Activated naive CD4-positive, alpha-beta T cell treated with anti-CD3 and anti-CD28 coated beads for 36 hours (primary cell): ENCODE data around the gene RUNX2. TPM values are rescaled to one million over a fixed set of nuclear protein-coding genes. Genes with fewer than 3 reads are reported as not detected.
A peak's percentile ranks its signal among the peaks of the same experiment; 100 is the strongest.
"Not testable (repeated sequence)": the region's sequence is repeated elsewhere in the genome, so short reads cannot be mapped to it uniquely, and the experiment has no call there.

Experiments
- CTCF ChIA-PET: fragments of 350-600 bp; sonication (Branson Sonifier 250); formaldehyde crosslinking; loops from one replicate; lab custom pipeline; 2021; ENCODE audit warnings: antibody characterized with exemption; lab: Charles Lee
- DNase-seq: peaks from one replicate; pipeline ENCODE4 v3.0.0-alpha.2; 2020
- H3K27ac Mint-ChIP-seq: one replicate; pipeline ENCODE4 v1.8.0; 2021; ENCODE audit warnings: mild to moderate bottlenecking, mixed read lengths
- H3K27me3 Mint-ChIP-seq: one replicate; pipeline ENCODE4 v1.8.0; 2021; ENCODE audit warnings: low read depth, mixed read lengths
- H3K36me3 Mint-ChIP-seq: one replicate; pipeline ENCODE4 v1.8.0; 2021; ENCODE audit warnings: low read depth, mixed read lengths
- H3K4me1 Mint-ChIP-seq: one replicate; pipeline ENCODE4 v1.8.0; 2021; ENCODE audit warnings: low read depth, mixed read lengths
- H3K4me3 Mint-ChIP-seq: one replicate; pipeline ENCODE4 v1.8.0; 2021; ENCODE audit warnings: mild to moderate bottlenecking, moderate library complexity, mixed read lengths
- H3K9me3 Mint-ChIP-seq: one replicate; pipeline ENCODE4 v1.8.0; 2021; ENCODE audit warnings: mixed read lengths
- intact Hi-C: fragments of 100-400 bp; cut with micrococcal nuclease; formaldehyde crosslinking; loops from one replicate; pipeline ENCODE4 v1.15.1; 2023
- total RNA-seq, 2 experiments: library from RNA; stranded (reverse); gene quantifications; one replicate each; pipeline ENCODE4 v1.2.3, GENCODE V29; 2021

RUNX2 gene
- total RNA-seq, 2 experiments from 2014 or later = 3.1 to 3.6 TPM

GRCh38 chr6:45667300-45667699 lies 339.2 kb downstream of the RUNX2 start:
- CTCF ChIA-PET = interaction anchor here (1.8 kb wide), 1 partner anchor 9 kb away, joined by 5 read pairs; no protein-coding TSS in a partner anchor
- Mint-ChIP-seq H3K9me3 (no peaks in the 10 kb centered on the region), H3K36me3 (no peaks in the 10 kb centered on the region), H3K4me3 (no peak overlapping the region), H3K27ac (no peak overlapping the region), H3K27me3 (peaks cover 17% of the 10 kb centered on the region), H3K4me1 (peaks cover 16% of the 10 kb centered on the region)
- no peak for DNase-seq
- intact Hi-C loops = no loop called here

DNA sequence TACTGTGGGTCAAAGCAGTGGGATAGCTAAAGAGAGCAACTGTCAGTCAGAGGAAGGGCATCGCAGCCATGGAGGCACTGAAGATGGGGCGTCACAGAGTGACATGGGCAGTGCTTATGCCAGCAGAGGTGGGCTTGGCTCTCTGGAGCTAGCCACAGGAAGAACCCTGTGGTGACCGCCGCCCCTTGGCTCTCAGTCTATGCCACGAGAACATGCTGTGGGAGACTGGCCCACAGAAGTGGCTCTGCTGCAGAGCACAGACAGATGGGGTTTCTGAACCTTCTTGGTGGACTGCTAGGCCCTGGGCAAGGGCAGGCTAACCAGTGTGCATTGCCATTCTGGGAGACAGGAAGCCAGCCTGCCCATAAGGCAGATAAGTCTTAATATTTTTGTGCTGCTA lies 339.6 kb downstream of the RUNX2 start:
- intact Hi-C loops = no loop called here
- CTCF ChIA-PET = no interaction called here
- Mint-ChIP-seq H3K9me3 (no peaks in the 10 kb centered on the region), H3K36me3 (no peaks in the 10 kb centered on the region), H3K4me1 (peaks cover 14% of the 10 kb centered on the region), H3K27ac (no peak overlapping the region), H3K4me3 (no peak overlapping the region), H3K27me3 (peaks cover 12% of the 10 kb centered on the region)
- no peak for DNase-seq

DNA sequence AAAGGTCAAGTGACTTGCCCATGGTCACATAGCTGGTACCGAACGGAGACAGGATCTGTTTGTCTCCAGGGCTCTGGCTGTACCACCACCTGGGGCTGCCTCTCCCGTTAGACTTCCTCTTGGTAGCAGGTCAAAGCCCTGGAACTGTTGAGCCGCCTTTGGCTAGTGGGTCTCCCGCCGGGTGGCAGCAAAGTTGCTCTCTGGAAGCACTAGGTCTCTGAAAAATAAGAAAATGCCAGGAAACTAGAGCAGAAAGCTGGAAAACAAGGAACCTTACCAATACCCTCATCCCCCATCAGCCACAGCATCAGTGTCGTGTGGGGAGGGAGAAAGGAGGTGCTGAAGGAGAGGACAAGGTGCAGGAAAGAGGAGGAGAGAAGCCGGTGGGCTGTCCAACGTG lies 340.6 kb downstream of the RUNX2 start:
- CTCF ChIA-PET = no interaction called here
- intact Hi-C loops = no loop called here

GRCh38 chr6:45673167-45673566 lies 345.0 kb downstream of the RUNX2 start:
- H3K4me1 Mint-ChIP-seq = peaks cover 24% of the 10 kb centered on the region
- H3K36me3 Mint-ChIP-seq, DNase-seq, CTCF ChIA-PET, H3K27me3 Mint-ChIP-seq, H3K4me3 Mint-ChIP-seq, H3K9me3 Mint-ChIP-seq, intact Hi-C loops, H3K27ac Mint-ChIP-seq: not testable (repeated sequence)

More for the DNA sequence above, 340.6 kb downstream of the RUNX2 start:
- no peak overlapping the region for H3K4me3 Mint-ChIP-seq
- H3K9me3 Mint-ChIP-seq = no peaks in the 10 kb centered on the region
- peaks cover 9% of the 10 kb centered on the region for H3K27me3 Mint-ChIP-seq
- H3K36me3 Mint-ChIP-seq = peaks cover 1% of the 10 kb centered on the region
- no peak for DNase-seq
- H3K4me1 Mint-ChIP-seq = peaks cover 14% of the 10 kb centered on the region
- no peak overlapping the region for H3K27ac Mint-ChIP-seq

GRCh38 chr6:45675166-45675565 lies 347.0 kb downstream of the RUNX2 start:
- intact Hi-C loops = loop anchor here (5.0 kb wide), 1 partner anchor 147 kb away; no protein-coding TSS in a partner anchor
- CTCF ChIA-PET = not testable (repeated sequence)
- peaks cover 27% of the 10 kb centered on the region for H3K4me1 Mint-ChIP-seq

DNA sequence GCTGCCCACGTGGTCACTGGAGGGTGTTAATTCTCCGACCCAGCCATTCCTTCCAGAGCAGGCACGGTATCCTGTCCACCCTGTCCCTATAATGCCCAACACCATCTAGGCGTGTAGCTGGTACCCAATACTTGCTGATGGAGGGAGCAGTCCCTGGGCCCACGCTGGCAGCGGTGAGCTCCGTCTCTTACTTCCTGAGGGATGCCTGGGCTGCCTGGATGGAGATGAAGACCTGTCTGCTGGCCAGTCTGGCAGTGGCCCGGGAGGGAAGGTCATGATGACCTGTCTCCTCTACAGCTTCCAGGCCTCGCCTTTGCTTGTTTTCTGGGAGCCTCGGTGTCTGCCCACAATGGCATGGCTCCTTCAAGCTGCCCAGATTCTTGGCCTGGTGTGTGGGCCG lies 347.5 kb downstream of the RUNX2 start:
- no peak overlapping the region for H3K4me3 Mint-ChIP-seq
- peaks cover 27% of the 10 kb centered on the region for H3K4me1 Mint-ChIP-seq
- H3K36me3 Mint-ChIP-seq = peaks cover 1% of the 10 kb centered on the region
- H3K27ac Mint-ChIP-seq = no peak overlapping the region
- CTCF ChIA-PET = interaction anchor here (1.1 kb wide), 1 partner anchor 9 kb away, joined by 5 read pairs; no protein-coding TSS in a partner anchor
- no peaks in the 10 kb centered on the region for H3K27me3 Mint-ChIP-seq
- intact Hi-C loops = loop anchor here (5.0 kb wide), 1 partner anchor 147 kb away; no protein-coding TSS in a partner anchor
- H3K9me3 Mint-ChIP-seq = peaks cover 10% of the 10 kb centered on the region
- DNase-seq = no peak

More at GRCh38 chr6:45675166-45675565, 347.0 kb downstream of the RUNX2 start:
- H3K36me3 Mint-ChIP-seq, H3K27me3 Mint-ChIP-seq, DNase-seq, H3K9me3 Mint-ChIP-seq, H3K27ac Mint-ChIP-seq, H3K4me3 Mint-ChIP-seq: not testable (repeated sequence)

- CTCF ChIA-PET = interaction anchor here (0.7 to 1.5 kb wide), 3 partner anchors 10 to 746 kb away, joined by 3 to 6 read pairs (median 5); no protein-coding TSS in a partner anchor
- Mint-ChIP-seq H3K4me1 (peaks cover 27% of the 10 kb centered on the region), H3K36me3 (peaks cover 1% of the 10 kb centered on the region), H3K27ac (no peak overlapping the region), H3K27me3 (no peaks in the 10 kb centered on the region), H3K9me3 (peaks cover 10% of the 10 kb centered on the region), H3K4me3 (no peak overlapping the region)
- peak; percentile 14 for DNase-seq
- intact Hi-C loops = loop anchor here (5.0 kb wide), 1 partner anchor 146 kb away; no protein-coding TSS in a partner anchor
Observed at GRCh38 chr6:45676380-45676779, 348.2 kb downstream of the RUNX2 start.

DNA sequence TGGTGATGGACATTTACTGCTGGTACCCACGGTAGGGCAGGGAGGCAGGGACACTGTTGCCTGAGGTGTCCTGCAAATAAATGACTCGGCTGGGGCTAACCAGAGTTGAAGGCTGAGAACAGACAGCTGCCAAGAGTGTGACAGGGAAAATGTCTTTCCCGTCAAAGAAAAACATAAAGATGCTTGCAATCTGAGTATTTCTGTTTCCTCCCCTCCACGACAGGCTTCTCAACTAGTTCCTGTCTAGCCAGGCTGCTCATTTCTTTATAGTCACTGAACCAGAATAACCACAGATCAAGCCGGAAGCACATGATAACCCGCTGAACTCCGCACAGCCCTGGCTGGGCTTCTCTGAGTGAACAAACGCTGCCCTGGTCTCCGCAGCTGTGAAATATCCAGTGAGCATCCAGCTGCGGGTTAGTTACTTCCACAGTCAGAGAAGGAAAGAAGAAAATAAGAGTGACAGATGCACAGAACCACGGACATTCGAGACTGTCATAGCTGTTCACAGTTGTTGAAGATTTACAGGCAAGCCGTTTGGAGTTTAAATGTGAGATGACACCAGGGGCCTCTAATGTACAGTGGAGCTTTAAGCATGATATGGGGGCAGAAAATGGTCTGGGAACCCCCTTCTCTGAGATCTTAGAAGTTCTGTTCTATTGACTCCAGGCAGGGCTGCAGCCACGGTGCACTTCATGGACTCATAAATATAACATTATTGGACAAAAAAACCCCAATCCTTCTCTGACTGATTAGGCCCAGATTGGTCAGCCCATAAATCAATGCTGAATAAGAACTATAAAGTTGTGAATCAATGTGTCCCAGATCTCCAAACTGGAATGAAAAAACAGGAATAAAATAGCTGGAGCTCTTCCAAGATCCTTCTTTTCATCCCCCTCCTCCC lies 349.5 kb downstream of the RUNX2 start:
- peak overlapping the region; percentile 68 for H3K27ac Mint-ChIP-seq
- peaks cover 33% of the 10 kb centered on the region for H3K4me1 Mint-ChIP-seq
- H3K36me3 Mint-ChIP-seq = peaks cover 3% of the 10 kb centered on the region
- DNase-seq = peak; percentile 74
- no peaks in the 10 kb centered on the region for H3K27me3 Mint-ChIP-seq
- peak overlapping the region; percentile 45 for H3K4me3 Mint-ChIP-seq
- intact Hi-C loops = loop anchor here (1.0 to 5.0 kb wide), 4 partner anchors 33 to 247 kb away; no protein-coding TSS in a partner anchor
- peaks cover 20% of the 10 kb centered on the region for H3K9me3 Mint-ChIP-seq
- CTCF ChIA-PET = interaction anchor here (0.9 to 1.5 kb wide), 3 partner anchors 12 to 257 kb away, joined by 3 to 6 read pairs (median 3); no protein-coding TSS in a partner anchor

GRCh38 chr6:45678285-45678607 lies 350.1 kb downstream of the RUNX2 start:
- Mint-ChIP-seq H3K27ac (no peak overlapping the region), H3K9me3 (peaks cover 20% of the 10 kb centered on the region), H3K27me3 (no peaks in the 10 kb centered on the region), H3K4me3 (no peak overlapping the region), H3K4me1 (peaks cover 33% of the 10 kb centered on the region), H3K36me3 (peaks cover 2% of the 10 kb centered on the region)
- no peak for DNase-seq
- CTCF ChIA-PET = interaction anchor here (0.9 to 1.2 kb wide), 2 partner anchors 13 to 258 kb away, joined by 3 read pairs; no protein-coding TSS in a partner anchor
- intact Hi-C loops = loop anchor here (5.0 kb wide), 1 partner anchor 144 kb away; no protein-coding TSS in a partner anchor

GRCh38 chr6:45679163-45679562 lies 351.0 kb downstream of the RUNX2 start:
- Mint-ChIP-seq H3K9me3 (peaks cover 21% of the 10 kb centered on the region), H3K4me1 (peaks cover 33% of the 10 kb centered on the region), H3K36me3 (peaks cover 2% of the 10 kb centered on the region), H3K27ac (no peak overlapping the region), H3K27me3 (no peaks in the 10 kb centered on the region), H3K4me3 (no peak overlapping the region)
- intact Hi-C loops = loop anchor here (5.0 kb wide), 1 partner anchor 143 kb away; no protein-coding TSS in a partner anchor
- CTCF ChIA-PET = interaction anchor here (0.6 to 1.0 kb wide), 2 partner anchors 19 to 1021 kb away, joined by 3 read pairs; no protein-coding TSS in a partner anchor
- DNase-seq = no peak

- Mint-ChIP-seq H3K27me3 (no peaks in the 10 kb centered on the region), H3K27ac (no peak overlapping the region), H3K4me3 (no peak overlapping the region), H3K36me3 (peaks cover 2% of the 10 kb centered on the region), H3K9me3 (peaks cover 21% of the 10 kb centered on the region), H3K4me1 (peaks cover 33% of the 10 kb centered on the region)
- no peak for DNase-seq
- intact Hi-C loops = loop anchor here (5.0 kb wide), 1 partner anchor 143 kb away; no protein-coding TSS in a partner anchor
- CTCF ChIA-PET = interaction anchor here (1.0 kb wide), 1 partner anchor 19 kb away, joined by 3 read pairs; no protein-coding TSS in a partner anchor
Observed at GRCh38 chr6:45679631-45680030, 351.5 kb downstream of the RUNX2 start.

DNA sequence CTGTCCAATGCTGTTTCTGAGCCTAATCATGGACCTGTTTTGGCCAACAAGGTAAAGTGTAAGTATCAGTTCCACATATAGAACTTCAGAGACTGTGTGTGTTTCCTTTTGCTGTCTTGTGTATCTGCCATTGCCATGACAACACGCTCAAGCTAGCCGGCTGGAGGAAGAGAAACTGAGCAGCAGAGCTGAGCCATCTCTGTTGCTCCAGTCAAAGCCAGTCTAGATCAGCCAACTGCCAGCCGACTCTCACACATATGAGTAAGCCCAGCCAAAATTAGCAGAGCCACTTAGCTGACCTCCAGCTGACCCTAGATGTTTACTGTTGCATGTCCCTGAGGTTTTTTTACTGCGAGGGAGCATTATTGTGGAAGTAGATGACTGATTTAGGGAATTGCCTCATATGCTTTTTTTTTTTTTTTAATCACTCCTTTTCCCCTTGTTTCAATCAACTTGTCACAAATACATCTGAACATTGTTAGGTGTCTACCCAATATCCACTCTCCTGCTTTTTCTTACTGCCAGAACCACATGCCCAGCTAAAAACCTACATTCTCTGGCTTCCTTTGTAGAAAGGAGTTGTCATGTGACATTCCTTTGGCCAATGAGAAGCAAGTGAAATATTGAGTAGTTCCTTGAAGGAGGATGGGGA lies 353.9 kb downstream of the RUNX2 start:
- H3K36me3 Mint-ChIP-seq = peaks cover 2% of the 10 kb centered on the region
- peak; percentile 56 for DNase-seq
- H3K27me3 Mint-ChIP-seq = no peaks in the 10 kb centered on the region
- peaks cover 21% of the 10 kb centered on the region for H3K9me3 Mint-ChIP-seq
- peaks cover 20% of the 10 kb centered on the region for H3K4me1 Mint-ChIP-seq
- intact Hi-C loops = no loop called here
- H3K4me3 Mint-ChIP-seq = no peak overlapping the region
- CTCF ChIA-PET = interaction anchor here (0.6 kb wide), 1 partner anchor 20 kb away, joined by 3 read pairs; no protein-coding TSS in a partner anchor
- H3K27ac Mint-ChIP-seq = no peak overlapping the region
